NB4 (cell line): Measurements from ENCODE around the gene GNB4.

Experiments used
- MYC ChIP-seq: IDR thresholded peaks from 2 replicates; pipeline ENCODE4 v1.6.1; 2011; ENCODE audit warnings: low read depth, low read length
- POLR2A ChIP-seq: IDR thresholded peaks from 2 replicates; pipeline ENCODE4 v1.6.1; 2011; ENCODE audit warnings: mild to moderate bottlenecking; ENCODE audit not compliant: insufficient read length; ENCODE audit errors: extremely low read depth
- TF ChIP-seq, protein P1 (sequence below): IDR thresholded peaks from one replicate; pipeline ENCODE4 v1.5.1; 2012; ENCODE audit warnings: low read depth, low read length
- TF ChIP-seq, protein P2 (sequence below): IDR thresholded peaks from 2 replicates; pipeline ENCODE4 v1.6.1; 2011; ENCODE audit warnings: low read depth, low read length

DNA sequence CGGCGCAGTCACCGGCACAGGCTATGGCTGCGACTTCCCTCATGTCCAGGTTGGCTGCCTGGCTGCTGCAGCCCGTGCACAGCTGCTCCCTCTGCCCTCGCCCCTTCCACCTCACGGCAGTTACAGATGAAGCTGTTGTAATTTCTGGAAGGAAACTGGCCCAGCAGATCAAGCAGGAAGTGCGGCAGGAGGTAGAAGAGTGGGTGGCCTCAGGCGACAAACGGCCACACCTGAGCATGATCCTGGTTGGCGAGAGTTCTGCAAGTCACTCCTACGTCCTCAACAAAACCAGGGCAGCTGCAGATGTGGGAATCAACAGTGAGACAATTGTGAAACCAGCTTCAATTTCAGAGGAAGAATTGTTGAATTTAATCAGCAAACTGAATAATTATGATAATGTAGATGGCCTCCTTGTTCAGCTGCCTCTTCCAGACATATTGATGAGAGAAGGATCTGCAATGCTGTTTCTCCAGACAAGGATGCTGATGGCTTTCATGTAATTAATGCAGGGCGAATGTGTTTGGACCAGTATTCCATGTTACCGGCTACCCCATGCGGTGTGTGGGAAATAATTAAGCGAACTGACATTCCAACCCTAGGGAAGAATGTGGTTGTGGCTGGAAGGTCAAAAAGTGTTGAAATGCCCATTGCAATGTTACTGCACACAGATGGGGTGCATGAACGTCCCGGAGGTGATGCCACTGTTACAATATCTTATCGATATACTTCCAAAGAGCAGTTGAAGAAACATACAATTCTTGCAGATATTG is 13.2 kb upstream of the GNB4 start:
- TF ChIP-seq, protein P1, sequence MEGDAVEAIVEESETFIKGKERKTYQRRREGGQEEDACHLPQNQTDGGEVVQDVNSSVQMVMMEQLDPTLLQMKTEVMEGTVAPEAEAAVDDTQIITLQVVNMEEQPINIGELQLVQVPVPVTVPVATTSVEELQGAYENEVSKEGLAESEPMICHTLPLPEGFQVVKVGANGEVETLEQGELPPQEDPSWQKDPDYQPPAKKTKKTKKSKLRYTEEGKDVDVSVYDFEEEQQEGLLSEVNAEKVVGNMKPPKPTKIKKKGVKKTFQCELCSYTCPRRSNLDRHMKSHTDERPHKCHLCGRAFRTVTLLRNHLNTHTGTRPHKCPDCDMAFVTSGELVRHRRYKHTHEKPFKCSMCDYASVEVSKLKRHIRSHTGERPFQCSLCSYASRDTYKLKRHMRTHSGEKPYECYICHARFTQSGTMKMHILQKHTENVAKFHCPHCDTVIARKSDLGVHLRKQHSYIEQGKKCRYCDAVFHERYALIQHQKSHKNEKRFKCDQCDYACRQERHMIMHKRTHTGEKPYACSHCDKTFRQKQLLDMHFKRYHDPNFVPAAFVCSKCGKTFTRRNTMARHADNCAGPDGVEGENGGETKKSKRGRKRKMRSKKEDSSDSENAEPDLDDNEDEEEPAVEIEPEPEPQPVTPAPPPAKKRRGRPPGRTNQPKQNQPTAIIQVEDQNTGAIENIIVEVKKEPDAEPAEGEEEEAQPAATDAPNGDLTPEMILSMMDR, result no peak
- TF ChIP-seq POLR2A (no peak), MYC (no peak)
- TF ChIP-seq, protein P2, sequence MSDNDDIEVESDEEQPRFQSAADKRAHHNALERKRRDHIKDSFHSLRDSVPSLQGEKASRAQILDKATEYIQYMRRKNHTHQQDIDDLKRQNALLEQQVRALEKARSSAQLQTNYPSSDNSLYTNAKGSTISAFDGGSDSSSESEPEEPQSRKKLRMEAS, result no peak
